Suppressor macrophage treated with lipopolysaccharide for 1 hour (primary cell): ENCODE data around the gene ZBBX.
"Not testable (repeated sequence)": the region's sequence is repeated elsewhere in the genome, so short reads cannot be mapped to it uniquely, and the experiment has no call there.

ENCODE experiments used
- DNase-seq, 3 donors: peaks; one replicate each; pipeline ENCODE4 v3.0.0-alpha.2; 2020 to 2022

Gene ZBBX

GRCh38 chr3:167380004-167380689 lies at the start of gene ZBBX:
Gene ZBBX, minus strand, starts transcription at chr3:167380297. Its CDS starts 7,396 bp downstream, at chr3:167372901.
- DNase-seq = peak; percentile 91 to 95 (median 91)

GRCh38 chr3:167426962-167427361 lies 46.9 kb upstream of the ZBBX start:
- not testable (repeated sequence) for DNase-seq

GRCh38 chr3:167422396-167422795 lies 42.3 kb upstream of the ZBBX start:
- not testable (repeated sequence) for DNase-seq

- no peak for DNase-seq
These were observed 29.5 kb upstream of the ZBBX start for GRCh38 chr3:167409611-167410010.

GRCh38 chr3:167406876-167407492 lies 26.9 kb upstream of the ZBBX start:
- peak; percentile 73 to 76 (median 75) for DNase-seq

GRCh38 chr3:167397826-167398225 lies 17.7 kb upstream of the ZBBX start:
- no peak for DNase-seq

GRCh38 chr3:167396075-167396474 lies 16.0 kb upstream of the ZBBX start:
- DNase-seq = no peak

GRCh38 chr3:167394003-167394402 lies 13.9 kb upstream of the ZBBX start:
- peak in 1 of 3 donors; percentile 8 for DNase-seq

GRCh38 chr3:167382155-167382554 lies 2.1 kb upstream of the ZBBX start:
- DNase-seq = no peak

GRCh38 chr3:167375478-167375877 lies 4.6 kb downstream of the ZBBX start:
- no peak for DNase-seq

- DNase-seq = no peak
These were observed 8.0 kb downstream of the ZBBX start for GRCh38 chr3:167372138-167372537.

- no peak for DNase-seq
These were observed 18.1 kb downstream of the ZBBX start for GRCh38 chr3:167361948-167362347.

GRCh38 chr3:167361306-167361705 lies 18.8 kb downstream of the ZBBX start:
- no peak for DNase-seq

- DNase-seq = no peak
These were observed 24.7 kb downstream of the ZBBX start for GRCh38 chr3:167355446-167355845.

GRCh38 chr3:167354751-167355150 lies 25.3 kb downstream of the ZBBX start:
- no peak for DNase-seq

GRCh38 chr3:167350245-167350862 lies 29.7 kb downstream of the ZBBX start:
- DNase-seq = peak; percentile 25 to 56 (median 35)

GRCh38 chr3:167346171-167346570 lies 33.9 kb downstream of the ZBBX start:
- DNase-seq = no peak

- no peak for DNase-seq
These were observed 48.9 kb downstream of the ZBBX start for GRCh38 chr3:167330993-167331785.

- no peak for DNase-seq
These were observed 56.5 kb downstream of the ZBBX start for GRCh38 chr3:167323572-167323971.

GRCh38 chr3:167318996-167319615 lies 61.0 kb downstream of the ZBBX start:
- DNase-seq = peak in 2 of 3 donors; percentile 7 to 12

- DNase-seq = no peak
These were observed 61.8 kb downstream of the ZBBX start for GRCh38 chr3:167318306-167318705.

GRCh38 chr3:167306319-167306718 lies 73.8 kb downstream of the ZBBX start:
- no peak for DNase-seq
